Heart right ventricle (tissue), 16 donors: ENCODE results near the gene ZDHHC18. TPM values are rescaled to one million over a fixed set of nuclear protein-coding genes. Genes with fewer than 3 reads are reported as not detected.

Experiments
- ATAC-seq, 8 donors: fragments of 200-7000 bp; cut with Tn5 transposase; one replicate each; pipeline ENCODE4 v1.9.1; 2020; ENCODE audit warnings: mild to moderate bottlenecking in 8 of 8, moderate library complexity in 8 of 8, moderate number of reproducible peaks in 1 of 8
- DNase-seq, 2 donors: peaks; one replicate each; pipeline ENCODE4 v3.0.0-alpha.2; 2020
- H3K27ac ChIP-seq, 10 donors: fragments of 200-600 bp; sonication (generic) in 2 of 10; one replicate each; pipeline versions ENCODE4 v1.5.0 to v1.8.0; 2020 to 2022; ENCODE audit warnings: mild to moderate bottlenecking in 3 of 10
- H3K27me3 ChIP-seq, 7 donors: fragments of 200-600 bp; one replicate each; pipeline ENCODE4 v1.8.0; 2021 to 2022; ENCODE audit warnings: mild to moderate bottlenecking in 2 of 7
- H3K36me3 ChIP-seq, 9 donors: fragments of 200-600 bp; sonication (generic) in 1 of 9; one replicate each; pipeline versions ENCODE4 v1.5.0 to v1.8.0; 2020 to 2022; ENCODE audit warnings: mild to moderate bottlenecking in 2 of 9
- H3K4me1 ChIP-seq, 9 donors: fragments of 200-600 bp; sonication (generic) in 1 of 9; one replicate each; pipeline versions ENCODE4 v1.5.0 to v1.8.0; 2020 to 2022; ENCODE audit warnings: mild to moderate bottlenecking in 4 of 9
- H3K4me3 ChIP-seq, 10 donors: fragments of 200-600 bp; sonication (generic) in 2 of 10; one replicate each; pipeline versions ENCODE4 v1.5.0 to v1.8.0; 2020 to 2022; ENCODE audit warnings: mild to moderate bottlenecking in 7 of 10, moderate library complexity in 2 of 10
- H3K9me3 ChIP-seq, 11 donors: fragments of 200-600 bp in 10 of 11; sonication (generic) in 2 of 11; one replicate each; pipeline versions ENCODE4 v1.5.0 to v1.8.0; 2013 to 2022; ENCODE audit warnings: mild to moderate bottlenecking in 2 of 11, control low read depth in 1 of 11, moderate library complexity in 1 of 11
- CTCF ChIP-seq, 9 donors: fragments of 200-600 bp; sonication (generic) in 2 of 9; IDR thresholded peaks; one replicate each; pipeline versions ENCODE4 v1.5.0 to v1.8.0; 2021 to 2022; ENCODE audit warnings: antibody characterized with exemption in 9 of 9, mild to moderate bottlenecking in 5 of 9, moderate library complexity in 1 of 9
- WGBS, 2 donors: extraction: QIAGEN DNeasy Blood & Tissue Kit; methylation state at CpG; one replicate each; pipeline ENCODE4 v1.1.7; 2013; ENCODE audit warnings: inconsistent platforms in 1 of 2; 5-methylcytosine and 5-hydroxymethylcytosine counted together
- intact Hi-C, 10 donors: fragments of 100-400 bp; cut with DNase I; formaldehyde crosslinking; loops; one replicate each; pipeline versions ENCODE4 v1.11.1 to v1.14.2; 2022
- long read RNA-seq, 3 donors: library from polyadenylated mRNA; unstranded; transcript quantifications; one replicate each; pipeline ENCODE4 v2.0.0, GENCODE V29; 2020 to 2021
- polyA plus RNA-seq, 2 donors: library from polyadenylated mRNA; stranded (reverse); fragments of 200-250 nt; gene quantifications; one replicate each; pipeline ENCODE4 v1.2.3, GENCODE V29; 2013
- total RNA-seq, 10 donors: library from RNA; stranded (reverse); fragmentation: NEBNext Ultra II Directional in 3 of 10; extraction: Animal tissue kit (Norgen Biotek cat#: 25700) in 3 of 10; gene quantifications; one replicate each; pipeline versions ENCODE4 v1.2.1 to v1.2.4, GENCODE V29; 2021 to 2023
- donor health status: Arrhythmogenic right ventricular cardiomyopathy.
- donor health status: ischemic (EF 13 %, LVEDD 7.1; RV severe dilation, severe dysfunction).
- donor health status: healthy with polysubstance abuse.
- donor health status: DM: no; HTN: yes; CAD: no.
- donor health status: DM: no; HTN: no; CAD: no.
- donor health status: ischemic (EF 25% LVEDD 6.9; RV normal size, moderate dysfunction).
- donor health status: ischemic (EF 25% LVEDD 5.7; RV mildly dilated, moderate dysfunction).
- donor health status: healthy.
- donor health status: DM: yes; HTN: yes; CAD: no.
- donor health status: Ischemic cardiomyopathy.
- donor health status: ischemic (EF 35%, LVEDD 5.7; RV mildly dilated, moderate dysfunction).
- donor health status: nonischemic (EF 11% LVEDD 7.7; RV severe dilation, severe dysfunction).
- donor health status: DM: yes; HTN: yes; CAD: no.
- donor health status: PGD.
- donor health status: ischemic (EF 29% LVEDD 5.4; RV normal size, mild dysfunction).
- donor health status: nonischemic (EF 23%, LVEDD 6.1; RV moderate dilation, normal function).

ZDHHC18 gene
- 10 to 100 TPM in 8 of 10 donors, 1 to 10 TPM in 2; 7.4 to 19.1 (median 11.8) TPM for total RNA-seq
- polyA plus RNA-seq: 10 to 100 TPM in 1 of 2 donors, 1 to 10 TPM in 1; 9.9 to 12.8 TPM
- long read RNA-seq, donor 1, full-length matches to known transcripts: 7 of 19 reads
- long read RNA-seq, donor 1, partial matches to known transcripts: 9 of 19 reads
- long read RNA-seq, donor 1, other reads (novel, unspliced or antisense): 3 of 19 reads
- long read RNA-seq, donor 2, full-length matches to known transcripts: 2 of 11 reads
- long read RNA-seq, donor 2, partial matches to known transcripts: 3 of 11 reads
- long read RNA-seq, donor 2, other reads (novel, unspliced or antisense): 6 of 11 reads
- long read RNA-seq, donor 3, full-length matches to known transcripts: 1 of 22 reads
- long read RNA-seq, donor 3, partial matches to known transcripts: 18 of 22 reads
- long read RNA-seq, donor 3, other reads (novel, unspliced or antisense): 3 of 22 reads

- Histone ChIP-seq H3K27me3 (no peaks in the 10 kb centered on the region), H3K9me3 (no peaks in the 10 kb centered on the region), H3K36me3 (peaks cover 0 to 16% (median 0%) of the 10 kb centered on the region in 9 donors), H3K27ac (peak within 1 kb of the TSS; percentile 13 to 90 (median 81)), H3K4me1 (peaks cover 12 to 49% (median 36%) of the 10 kb centered on the region in 9 donors), H3K4me3 (peak within 1 kb of the TSS; percentile 66 to 93 (median 73))
- peak; percentile 66 to 95 (median 78) for ATAC-seq
- WGBS, 2 donors: 0 to 1% methylated on average over 43 to 103 of the region's 107 CpGs
- TF ChIP-seq CTCF (IDR thresholded peaks at IDR 0.05): peak; percentile 31 to 71 (median 43)
- intact Hi-C loops: no loop called here
- peak; percentile 54 to 81 for DNase-seq
Measured at GRCh38 chr1:26826261-26827105, at the start of gene ZDHHC18. TSS of gene ZDHHC18 (plus strand) at chr1:26826688. CDS start at chr1:26826805, 117 bp downstream.

DNA sequence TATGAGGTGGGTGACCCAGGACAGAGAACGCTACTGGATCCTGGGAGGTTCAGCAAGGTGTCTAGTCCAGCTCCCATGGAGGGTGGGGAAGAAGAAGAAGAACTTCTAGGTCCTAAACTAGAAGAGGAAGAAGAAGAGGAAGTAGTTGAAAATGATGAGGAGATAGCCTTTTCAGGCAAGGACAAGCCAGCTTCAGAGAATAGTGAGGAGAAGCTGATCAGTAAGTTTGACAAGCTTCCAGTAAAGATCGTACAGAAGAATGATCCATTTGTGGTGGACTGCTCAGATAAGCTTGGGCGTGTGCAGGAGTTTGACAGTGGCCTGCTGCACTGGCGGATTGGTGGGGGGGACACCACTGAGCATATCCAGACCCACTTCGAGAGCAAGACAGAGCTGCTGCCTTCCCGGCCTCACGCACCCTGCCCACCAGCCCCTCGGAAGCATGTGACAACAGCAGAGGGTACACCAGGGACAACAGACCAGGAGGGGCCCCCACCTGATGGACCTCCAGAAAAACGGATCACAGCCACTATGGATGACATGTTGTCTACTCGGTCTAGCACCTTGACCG lies 47.3 kb upstream of the ZDHHC18 start:
- no peak for ATAC-seq
- H3K9me3 ChIP-seq: no peaks in the 10 kb centered on the region
- DNase-seq: no peak
- no peak for TF ChIP-seq CTCF (IDR thresholded peaks at IDR 0.05)
- 56 to 71% methylated on average over 11 of the region's 11 CpGs for WGBS, 2 donors
- no peak overlapping the region for H3K4me3 ChIP-seq
- peaks cover 0 to 91% (median 59%) of the 10 kb centered on the region in 9 donors for H3K36me3 ChIP-seq
- no peak overlapping the region for H3K27ac ChIP-seq
- intact Hi-C loops: no loop called here
- H3K4me1 ChIP-seq: peaks cover 6 to 40% (median 31%) of the 10 kb centered on the region in 9 donors
- no peaks in the 10 kb centered on the region for H3K27me3 ChIP-seq

DNA sequence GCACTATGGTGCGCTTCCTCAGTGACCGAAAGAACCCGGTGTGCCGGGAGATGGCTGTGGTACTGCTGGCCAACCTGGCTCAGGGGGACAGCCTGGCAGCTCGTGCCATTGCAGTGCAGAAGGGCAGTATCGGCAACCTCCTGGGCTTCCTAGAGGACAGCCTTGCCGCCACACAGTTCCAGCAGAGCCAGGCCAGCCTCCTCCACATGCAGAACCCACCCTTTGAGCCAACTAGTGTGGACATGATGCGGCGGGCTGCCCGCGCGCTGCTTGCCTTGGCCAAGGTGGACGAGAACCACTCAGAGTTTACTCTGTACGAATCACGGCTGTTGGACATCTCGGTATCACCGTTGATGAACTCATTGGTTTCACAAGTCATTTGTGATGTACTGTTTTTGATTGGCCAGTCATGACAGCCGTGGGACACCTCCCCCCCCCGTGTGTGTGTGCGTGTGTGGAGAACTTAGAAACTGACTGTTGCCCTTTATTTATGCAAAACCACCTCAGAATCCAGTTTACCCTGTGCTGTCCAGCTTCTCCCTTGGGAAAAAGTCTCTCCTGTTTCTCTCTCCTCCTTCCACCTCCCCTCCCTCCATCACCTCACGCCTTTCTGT lies 46.0 kb upstream of the ZDHHC18 start:
- no peak for TF ChIP-seq CTCF (IDR thresholded peaks at IDR 0.05)
- Histone ChIP-seq H3K4me3 (no peak overlapping the region), H3K9me3 (no peaks in the 10 kb centered on the region), H3K27ac (no peak overlapping the region), H3K4me1 (peaks cover 12 to 53% (median 44%) of the 10 kb centered on the region in 9 donors), H3K27me3 (no peaks in the 10 kb centered on the region), H3K36me3 (peaks cover 0 to 78% (median 47%) of the 10 kb centered on the region in 9 donors)
- intact Hi-C loops: loop anchor here in 3 of 10 donors (5.0 to 10.0 kb wide), 3 partner anchors 43 to 86 kb away; partner anchors contain the start of gene ARID1A (in 1 of the 3)
- WGBS, 2 donors: 89% methylated on average over 21 of the region's 21 CpGs
- no peak for ATAC-seq
- no peak for DNase-seq
